IPS-20b (cell line): ENCODE results near the gene MAPK8IP2.
"Not testable (repeated sequence)": the region's sequence is repeated elsewhere in the genome, so short reads cannot be mapped to it uniquely, and the experiment has no call there.

Experiments used
- H3K27ac ChIP-seq: one replicate; pipeline ENCODE4 v1.5.1; 2013; ENCODE audit warnings: low read length
- H3K27me3 ChIP-seq: 2 replicates; pipeline ENCODE4 v1.6.1; 2013; ENCODE audit warnings: mild to moderate bottlenecking, low read length, inconsistent platforms; ENCODE audit not compliant: insufficient read depth
- H3K36me3 ChIP-seq: 2 replicates; pipeline ENCODE4 v1.6.1; 2013; ENCODE audit warnings: low read depth, mild to moderate bottlenecking, inconsistent platforms, low read length, moderate library complexity; ENCODE audit not compliant: insufficient read depth
- H3K4me1 ChIP-seq: 2 replicates; pipeline ENCODE4 v1.6.1; 2013; ENCODE audit warnings: mild to moderate bottlenecking, control low read depth, inconsistent platforms, low read length, moderate library complexity; ENCODE audit not compliant: insufficient read depth
- H3K4me3 ChIP-seq: 2 replicates; pipeline ENCODE4 v1.5.1; 2013; ENCODE audit warnings: mild to moderate bottlenecking, low read length, inconsistent platforms
- H3K9ac ChIP-seq: 2 replicates; pipeline ENCODE4 v1.6.1; 2013; ENCODE audit warnings: low read depth, mild to moderate bottlenecking, inconsistent platforms, low read length, moderate library complexity
- H3K9me3 ChIP-seq: 2 replicates; pipeline ENCODE4 v1.6.1; 2013; ENCODE audit warnings: mild to moderate bottlenecking, low read depth, low read length, inconsistent platforms; ENCODE audit not compliant: insufficient read depth

The MAPK8IP2 gene

GRCh38 chr22:50603511-50604255 lies 3.1 kb downstream of the MAPK8IP2 start:
- Histone ChIP-seq H3K27me3 (peaks cover 85% of the 10 kb centered on the region), H3K9ac (no peak overlapping the region)

GRCh38 chr22:50604256-50605001 lies 3.8 kb downstream of the MAPK8IP2 start:
- peaks cover 81% of the 10 kb centered on the region for H3K27me3 ChIP-seq
- H3K36me3 ChIP-seq: no peaks in the 10 kb centered on the region
- no peak overlapping the region for H3K9ac ChIP-seq
- no peaks in the 10 kb centered on the region for H3K4me1 ChIP-seq
- no peaks in the 10 kb centered on the region for H3K9me3 ChIP-seq
- no peak overlapping the region for H3K27ac ChIP-seq
- no peak overlapping the region for H3K4me3 ChIP-seq

More at GRCh38 chr22:50603511-50604255, 3.1 kb downstream of the MAPK8IP2 start:
- H3K4me1 ChIP-seq: no peaks in the 10 kb centered on the region
- H3K4me3 ChIP-seq: no peak overlapping the region
- no peaks in the 10 kb centered on the region for H3K9me3 ChIP-seq
- H3K27ac ChIP-seq: no peak overlapping the region
- H3K36me3 ChIP-seq: no peaks in the 10 kb centered on the region

GRCh38 chr22:50605002-50605612 lies 4.5 kb downstream of the MAPK8IP2 start:
- peaks cover 74% of the 10 kb centered on the region for H3K27me3 ChIP-seq
- H3K36me3 ChIP-seq: no peaks in the 10 kb centered on the region
- no peak overlapping the region for H3K9ac ChIP-seq
- no peaks in the 10 kb centered on the region for H3K4me1 ChIP-seq
- H3K27ac ChIP-seq: no peak overlapping the region
- H3K9me3 ChIP-seq: no peaks in the 10 kb centered on the region
- H3K4me3 ChIP-seq: no peak overlapping the region

GRCh38 chr22:50605613-50606074 lies 5.1 kb downstream of the MAPK8IP2 start:
- Histone ChIP-seq H3K27ac (no peak overlapping the region), H3K27me3 (peaks cover 74% of the 10 kb centered on the region), H3K9me3 (no peaks in the 10 kb centered on the region), H3K9ac (no peak overlapping the region), H3K4me3 (no peak overlapping the region), H3K4me1 (no peaks in the 10 kb centered on the region), H3K36me3 (no peaks in the 10 kb centered on the region)

GRCh38 chr22:50606165-50606945 lies 5.8 kb downstream of the MAPK8IP2 start:
- no peak overlapping the region for H3K27ac ChIP-seq
- H3K9ac ChIP-seq: no peak overlapping the region
- H3K4me1 ChIP-seq: no peaks in the 10 kb centered on the region
- H3K27me3 ChIP-seq: peaks cover 69% of the 10 kb centered on the region
- H3K36me3 ChIP-seq: no peaks in the 10 kb centered on the region
- no peaks in the 10 kb centered on the region for H3K9me3 ChIP-seq
- H3K4me3 ChIP-seq: no peak overlapping the region

GRCh38 chr22:50606946-50607658 lies 6.5 kb downstream of the MAPK8IP2 start:
- Histone ChIP-seq H3K9me3 (no peaks in the 10 kb centered on the region), H3K9ac (no peak overlapping the region), H3K4me1 (no peaks in the 10 kb centered on the region), H3K36me3 (no peaks in the 10 kb centered on the region), H3K27me3 (peaks cover 61% of the 10 kb centered on the region), H3K27ac (no peak overlapping the region), H3K4me3 (no peak overlapping the region)

GRCh38 chr22:50607659-50608020 lies 7.0 kb downstream of the MAPK8IP2 start:
- no peaks in the 10 kb centered on the region for H3K4me1 ChIP-seq
- no peaks in the 10 kb centered on the region for H3K9me3 ChIP-seq
- H3K27ac ChIP-seq: no peak overlapping the region
- H3K27me3 ChIP-seq: peaks cover 60% of the 10 kb centered on the region
- no peaks in the 10 kb centered on the region for H3K36me3 ChIP-seq
- H3K9ac ChIP-seq: no peak overlapping the region
- no peak overlapping the region for H3K4me3 ChIP-seq

GRCh38 chr22:50608058-50608840 lies 7.7 kb downstream of the MAPK8IP2 start:
- H3K36me3 ChIP-seq, H3K4me3 ChIP-seq, H3K9me3 ChIP-seq, H3K9ac ChIP-seq, H3K27ac ChIP-seq, H3K4me1 ChIP-seq: not testable (repeated sequence)
- peaks cover 59% of the 10 kb centered on the region for H3K27me3 ChIP-seq

GRCh38 chr22:50608996-50609395 lies 8.4 kb downstream of the MAPK8IP2 start:
- H3K9me3 ChIP-seq: no peaks in the 10 kb centered on the region
- H3K4me1 ChIP-seq: no peaks in the 10 kb centered on the region
- H3K9ac ChIP-seq: no peak overlapping the region
- no peaks in the 10 kb centered on the region for H3K36me3 ChIP-seq
- no peak overlapping the region for H3K4me3 ChIP-seq
- H3K27me3 ChIP-seq: peaks cover 59% of the 10 kb centered on the region
- no peak overlapping the region for H3K27ac ChIP-seq

GRCh38 chr22:50609599-50609998 lies 9.0 kb downstream of the MAPK8IP2 start:
- H3K9me3 ChIP-seq: no peaks in the 10 kb centered on the region
- peaks cover 53% of the 10 kb centered on the region for H3K27me3 ChIP-seq
- no peak overlapping the region for H3K27ac ChIP-seq
- no peak overlapping the region for H3K4me3 ChIP-seq
- H3K36me3 ChIP-seq: no peaks in the 10 kb centered on the region
- no peaks in the 10 kb centered on the region for H3K4me1 ChIP-seq
- no peak overlapping the region for H3K9ac ChIP-seq
